Large intestine (tissue), 3 donors: Measurements from ENCODE around the gene COL4A2. TPM values are rescaled to one million over a fixed set of nuclear protein-coding genes. Genes with fewer than 3 reads are reported as not detected.
A peak's percentile ranks its signal among the peaks of the same experiment; 100 is the strongest.

Experiments used
- DNase-seq, 2 donors: peaks; one replicate each; pipeline versions ENCODE4 v3.0.0 to v3.0.0-alpha.2; 2013
- H3K27ac ChIP-seq: one replicate; pipeline ENCODE4 v1.5.1; 2013; ENCODE audit warnings: low read length
- H3K27me3 ChIP-seq: 2 replicates; pipeline ENCODE4 v1.6.1; 2013; ENCODE audit warnings: low read length; ENCODE audit not compliant: control insufficient read depth, insufficient read depth
- H3K36me3 ChIP-seq: 2 replicates; pipeline ENCODE4 v1.6.1; 2013; ENCODE audit warnings: low read length; ENCODE audit not compliant: control insufficient read depth, insufficient read depth
- H3K4me1 ChIP-seq: one replicate; pipeline ENCODE4 v1.6.1; 2013; ENCODE audit warnings: low read length; ENCODE audit not compliant: control insufficient read depth, insufficient read depth
- H3K4me3 ChIP-seq: one replicate; pipeline ENCODE4 v1.5.1; 2013; ENCODE audit warnings: low read length
- H3K9me3 ChIP-seq: one replicate; pipeline ENCODE4 v1.6.1; 2013; ENCODE audit warnings: mild to moderate bottlenecking, low read depth, low read length, moderate library complexity; ENCODE audit not compliant: control insufficient read depth
- WGBS: methylation state at CpG from one replicate; pipeline ENCODE4 v1.1.5; 2013; ENCODE audit warnings: low lambda C conversion rate; ENCODE audit not compliant: insufficient coverage; 5-methylcytosine and 5-hydroxymethylcytosine counted together
- polyA plus RNA-seq: library from polyadenylated mRNA; unstranded; fragments of 120-200 nt; gene quantifications from one replicate; pipeline ENCODE4 v1.2.1, GENCODE V29; 2013

Gene COL4A2
- polyA plus RNA-seq, 1 donor: 164 TPM

DNA sequence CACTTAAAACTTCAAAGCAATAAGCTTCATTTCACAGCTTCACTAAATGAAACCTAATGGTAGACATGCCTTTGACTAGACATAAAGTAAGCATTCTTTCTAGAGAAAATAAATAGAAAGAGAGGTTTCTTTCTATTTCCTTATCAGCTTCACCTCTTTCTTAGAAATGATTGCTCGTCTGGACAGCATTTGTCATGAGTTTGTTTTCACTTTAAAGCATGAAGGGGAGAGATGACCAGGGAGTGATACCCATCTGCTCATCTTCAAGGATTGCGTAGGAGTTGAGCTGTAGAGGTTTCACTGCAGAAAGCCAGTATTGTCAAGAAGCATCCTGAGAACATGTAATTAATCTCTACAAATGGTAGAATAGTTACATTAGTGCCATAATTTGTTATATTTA, 61.3 kb downstream of the COL4A2 start:
- Histone ChIP-seq H3K4me3 (no peak overlapping the region), H3K4me1 (no peaks in the 10 kb centered on the region), H3K9me3 (no peaks in the 10 kb centered on the region), H3K27me3 (no peaks in the 10 kb centered on the region), H3K36me3 (no peaks in the 10 kb centered on the region), H3K27ac (no peak overlapping the region)
- WGBS: 83% methylated on average over 1 of the region's 2 CpGs
- DNase-seq: no peak

DNA sequence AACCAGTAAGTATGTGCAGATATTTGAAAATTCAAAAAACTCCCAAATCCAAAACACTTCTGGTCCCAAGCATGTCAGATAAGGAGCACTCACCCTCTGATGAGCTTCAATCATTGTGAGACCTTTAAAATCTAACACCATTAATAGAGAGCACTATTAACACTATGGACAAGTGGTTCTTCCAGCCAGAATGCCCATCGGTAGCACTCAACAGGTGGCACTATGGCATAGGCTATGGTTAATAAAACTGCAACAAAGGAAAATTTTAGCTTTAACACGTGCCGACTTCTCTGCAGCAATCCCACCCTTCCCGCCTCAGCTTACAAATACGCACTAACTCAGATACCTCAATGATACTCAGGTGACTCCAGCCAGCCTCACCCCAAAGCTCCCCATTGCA, 62.3 kb downstream of the COL4A2 start:
- 100% methylated on average over 2 of the region's 5 CpGs for WGBS
- no peaks in the 10 kb centered on the region for H3K4me1 ChIP-seq
- DNase-seq: no peak
- no peaks in the 10 kb centered on the region for H3K9me3 ChIP-seq
- no peak overlapping the region for H3K4me3 ChIP-seq
- no peaks in the 10 kb centered on the region for H3K27me3 ChIP-seq
- no peak overlapping the region for H3K27ac ChIP-seq
- H3K36me3 ChIP-seq: no peaks in the 10 kb centered on the region

DNA sequence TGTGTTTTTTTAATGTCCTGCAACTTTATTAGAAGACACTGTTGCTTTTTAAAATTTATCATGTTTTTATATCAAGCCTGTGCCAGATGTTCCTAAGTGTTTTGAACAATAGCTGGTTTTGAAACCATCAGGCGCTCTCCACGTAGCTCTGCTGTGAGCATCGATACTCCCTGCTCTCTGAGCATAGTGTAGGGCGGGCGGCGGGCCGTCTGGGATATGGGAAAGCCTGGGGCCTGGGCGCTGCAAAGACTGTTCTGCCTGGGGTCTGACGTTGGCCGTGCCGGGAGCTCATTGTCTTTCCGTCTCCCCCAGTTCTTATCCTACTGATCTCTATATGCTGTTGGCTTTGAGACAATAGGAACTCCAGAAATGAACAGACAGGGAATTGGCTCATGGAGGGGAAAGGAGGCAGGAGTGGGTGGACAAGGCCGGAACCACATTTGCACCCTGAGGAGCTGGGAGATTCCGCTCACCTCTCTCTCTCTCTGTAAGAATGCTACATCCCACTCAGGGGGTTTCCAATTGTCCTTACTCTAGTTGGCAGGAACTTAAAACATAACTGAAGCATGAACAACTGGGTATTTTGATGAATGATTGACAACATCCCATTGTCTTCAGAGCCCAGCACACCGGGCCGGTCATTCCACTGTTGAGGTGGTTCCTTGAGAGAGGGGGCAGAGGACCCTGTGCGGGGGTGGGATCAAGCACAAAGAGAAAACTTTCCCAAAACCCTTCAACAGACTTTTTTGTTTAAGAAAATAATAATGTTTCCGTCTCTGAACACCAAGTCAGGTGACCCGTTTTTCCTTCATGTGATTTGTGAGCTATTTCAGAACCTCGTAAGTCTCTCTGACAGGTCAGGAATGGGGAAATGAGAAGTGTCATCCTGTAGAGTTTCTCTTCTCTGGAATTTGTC, 64.7 kb downstream of the COL4A2 start:
- no peaks in the 10 kb centered on the region for H3K36me3 ChIP-seq
- H3K9me3 ChIP-seq: no peaks in the 10 kb centered on the region
- no peak overlapping the region for H3K4me3 ChIP-seq
- no peaks in the 10 kb centered on the region for H3K4me1 ChIP-seq
- DNase-seq: no peak
- WGBS: 60% methylated on average over 1 of the region's 20 CpGs
- no peak overlapping the region for H3K27ac ChIP-seq
- H3K27me3 ChIP-seq: no peaks in the 10 kb centered on the region

DNA sequence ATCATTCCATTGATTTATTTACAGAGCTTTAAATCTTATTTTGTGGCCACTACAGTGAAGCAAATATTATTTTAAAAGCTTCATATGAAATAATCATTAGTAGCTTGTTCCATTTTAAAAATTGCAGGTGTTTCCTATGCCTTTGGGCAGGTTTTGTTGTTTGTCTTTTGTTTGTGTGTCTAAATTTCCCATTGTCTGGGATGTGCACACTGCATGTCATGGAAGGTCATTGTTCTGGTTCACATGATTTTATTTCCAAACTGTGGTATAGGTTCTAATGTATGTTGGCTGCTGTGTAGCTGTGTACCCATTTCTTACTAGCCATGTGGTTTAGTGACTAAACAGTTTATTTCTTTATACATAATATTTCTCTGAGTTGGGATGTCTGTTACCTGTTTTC, 65.6 kb downstream of the COL4A2 start:
- no peak for DNase-seq
- no peak overlapping the region for H3K27ac ChIP-seq
- no peaks in the 10 kb centered on the region for H3K4me1 ChIP-seq
- no peak overlapping the region for H3K4me3 ChIP-seq
- H3K9me3 ChIP-seq: no peaks in the 10 kb centered on the region
- no peaks in the 10 kb centered on the region for H3K36me3 ChIP-seq
- no peaks in the 10 kb centered on the region for H3K27me3 ChIP-seq

DNA sequence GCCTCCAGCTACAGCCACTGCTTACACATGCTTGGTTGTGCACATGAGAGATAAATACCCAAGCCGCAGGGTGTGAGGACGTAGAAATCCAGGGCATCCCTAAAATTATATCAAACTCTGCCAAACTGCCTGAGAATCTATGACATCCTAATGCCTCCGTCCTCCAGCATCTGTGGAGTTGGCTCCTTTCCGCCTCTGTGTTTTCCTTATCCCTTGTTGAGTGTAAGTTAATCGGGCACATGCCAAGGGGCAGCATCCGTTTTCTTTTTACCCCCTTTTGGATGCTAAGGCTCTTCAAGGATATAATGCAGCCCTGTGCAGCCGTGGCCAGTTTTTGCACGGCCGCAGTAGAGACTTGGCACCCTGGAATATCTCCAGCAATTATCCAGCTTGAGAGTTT, 66.5 kb downstream of the COL4A2 start:
- no CpG with 5 or more reads among the region's 9 CpGs for WGBS
- Histone ChIP-seq H3K4me1 (no peaks in the 10 kb centered on the region), H3K27me3 (no peaks in the 10 kb centered on the region), H3K27ac (no peak overlapping the region), H3K4me3 (no peak overlapping the region), H3K36me3 (no peaks in the 10 kb centered on the region), H3K9me3 (no peaks in the 10 kb centered on the region)
- no peak for DNase-seq

DNA sequence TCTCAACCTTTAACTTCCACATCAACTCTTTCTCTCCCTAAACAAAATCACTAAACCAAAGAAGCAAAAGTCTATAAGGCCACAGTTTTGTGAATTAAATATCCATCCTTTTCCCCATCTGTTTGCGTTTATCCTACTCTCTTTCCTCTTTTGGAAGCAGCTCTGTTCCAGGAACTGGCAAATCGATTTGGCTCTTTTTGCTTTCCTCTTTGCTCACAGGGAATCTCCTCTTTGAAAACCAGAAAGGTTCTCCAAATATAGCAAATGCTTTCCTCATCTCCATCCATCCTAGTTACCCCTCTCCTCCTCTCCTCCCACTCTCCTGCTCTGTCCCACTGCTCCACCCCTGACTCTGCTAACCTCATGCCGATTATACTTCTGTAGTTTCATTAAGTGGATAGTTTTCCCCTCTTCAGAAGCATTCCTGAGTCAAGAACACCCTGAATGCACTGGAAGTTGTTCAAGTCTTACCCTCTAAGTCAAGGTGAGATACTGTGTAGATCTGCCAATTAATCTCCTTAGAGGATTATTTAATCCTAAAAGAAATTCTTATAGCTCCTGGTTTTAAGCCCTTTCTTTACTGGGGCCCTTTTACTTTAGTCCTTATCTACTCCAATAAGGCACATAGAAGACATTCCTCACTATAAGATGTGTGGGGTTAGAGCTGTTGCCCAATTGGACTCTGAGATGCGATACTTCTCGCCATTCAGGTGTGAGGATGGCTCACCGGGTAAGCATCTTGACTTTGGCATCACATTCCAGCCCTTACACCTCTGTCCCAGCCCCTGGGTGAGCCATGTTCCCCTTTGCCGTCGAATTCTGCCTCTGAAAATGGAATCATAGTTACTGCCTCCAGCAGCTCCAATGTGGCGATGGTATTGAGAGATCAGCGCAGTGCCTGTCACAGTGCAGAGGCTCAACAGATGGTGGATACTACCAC, 67.6 kb downstream of the COL4A2 start:
- H3K27ac ChIP-seq: no peak overlapping the region
- no peaks in the 10 kb centered on the region for H3K36me3 ChIP-seq
- 84% methylated on average over 2 of the region's 10 CpGs for WGBS
- DNase-seq: no peak
- no peak overlapping the region for H3K4me3 ChIP-seq
- H3K9me3 ChIP-seq: no peaks in the 10 kb centered on the region
- H3K27me3 ChIP-seq: no peaks in the 10 kb centered on the region
- no peaks in the 10 kb centered on the region for H3K4me1 ChIP-seq

DNA sequence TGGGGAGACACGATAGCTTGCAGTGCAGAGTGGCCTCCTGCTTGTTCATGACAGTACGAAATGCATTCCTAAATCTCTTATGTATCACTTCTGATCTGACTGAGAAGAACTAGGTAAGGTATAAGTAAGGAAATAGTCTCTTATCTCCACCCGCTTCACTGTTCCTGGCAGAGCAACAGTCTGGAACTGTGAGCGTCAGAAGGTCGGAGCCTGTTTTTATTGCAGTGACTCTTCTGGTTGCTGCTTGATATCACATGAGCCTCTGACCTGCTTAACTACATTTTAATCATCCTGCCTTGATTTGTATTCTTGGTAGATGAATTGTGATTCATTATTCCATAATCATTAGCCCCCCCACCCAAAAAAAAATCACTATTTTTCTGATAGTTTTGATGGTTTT, 69.0 kb downstream of the COL4A2 start:
- Histone ChIP-seq H3K9me3 (no peaks in the 10 kb centered on the region), H3K36me3 (no peaks in the 10 kb centered on the region), H3K27ac (no peak overlapping the region), H3K4me3 (no peak overlapping the region), H3K4me1 (no peaks in the 10 kb centered on the region), H3K27me3 (no peaks in the 10 kb centered on the region)
- WGBS: no CpG with 5 or more reads among the region's 5 CpGs
- peak in 1 of 2 donors; percentile 50 for DNase-seq

DNA sequence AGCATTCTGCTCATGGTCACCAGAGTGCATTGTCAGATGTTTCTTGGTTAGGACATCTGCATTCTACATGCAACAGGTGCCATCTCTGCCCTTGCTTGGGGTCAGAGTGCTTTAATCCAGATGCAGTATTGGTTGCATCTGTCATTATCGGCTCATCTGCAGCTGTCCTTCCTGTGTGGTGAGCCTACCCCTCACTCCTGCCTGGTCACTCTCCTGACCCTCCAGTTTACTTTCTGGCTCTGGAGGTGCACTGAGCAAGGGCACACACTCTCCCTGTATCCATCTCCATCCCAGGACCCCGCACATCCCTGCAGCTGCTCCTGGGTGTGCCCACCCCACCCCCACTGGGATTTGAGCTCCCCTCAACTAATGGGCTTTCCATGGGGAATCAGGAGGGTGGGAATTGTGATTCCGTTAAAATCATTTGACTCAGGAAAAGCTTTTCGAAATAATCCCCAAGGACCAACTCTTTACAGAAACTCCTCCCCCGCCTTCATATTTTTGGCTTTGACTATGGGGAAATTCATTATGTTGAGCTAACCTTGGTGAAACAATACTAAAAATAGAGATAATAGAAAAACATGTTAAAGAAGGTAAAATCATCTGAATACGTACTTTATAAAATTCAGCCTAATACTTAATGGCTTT, 70.2 kb downstream of the COL4A2 start:
- Histone ChIP-seq H3K4me3 (no peak overlapping the region), H3K27ac (no peak overlapping the region), H3K27me3 (no peaks in the 10 kb centered on the region), H3K4me1 (no peaks in the 10 kb centered on the region), H3K9me3 (no peaks in the 10 kb centered on the region), H3K36me3 (no peaks in the 10 kb centered on the region)
- WGBS: 52% methylated on average over 4 of the region's 6 CpGs
- DNase-seq: no peak

DNA sequence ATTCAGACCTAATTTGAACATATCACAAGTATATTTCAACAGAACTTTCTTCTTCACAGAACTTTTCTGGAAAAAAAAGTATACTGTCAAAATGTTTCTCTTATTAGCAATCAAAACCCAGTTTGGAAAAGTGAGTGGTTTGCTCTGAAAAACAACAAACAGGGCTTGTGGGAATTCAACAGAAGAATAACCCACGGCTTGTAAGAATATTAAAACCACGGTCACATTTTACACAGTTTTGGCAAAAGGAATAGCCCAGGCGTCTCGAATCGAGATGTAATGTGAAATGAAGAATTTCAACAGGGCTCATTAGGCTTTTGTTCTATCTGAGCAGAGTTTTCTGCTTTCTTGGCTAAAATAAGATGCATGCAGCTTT, 70.7 kb downstream of the COL4A2 start:
- Histone ChIP-seq H3K4me1 (no peaks in the 10 kb centered on the region), H3K4me3 (no peak overlapping the region), H3K36me3 (no peaks in the 10 kb centered on the region), H3K9me3 (no peaks in the 10 kb centered on the region), H3K27me3 (no peaks in the 10 kb centered on the region), H3K27ac (no peak overlapping the region)
- WGBS: 100% methylated on average over 1 of the region's 5 CpGs
- DNase-seq: no peak

DNA sequence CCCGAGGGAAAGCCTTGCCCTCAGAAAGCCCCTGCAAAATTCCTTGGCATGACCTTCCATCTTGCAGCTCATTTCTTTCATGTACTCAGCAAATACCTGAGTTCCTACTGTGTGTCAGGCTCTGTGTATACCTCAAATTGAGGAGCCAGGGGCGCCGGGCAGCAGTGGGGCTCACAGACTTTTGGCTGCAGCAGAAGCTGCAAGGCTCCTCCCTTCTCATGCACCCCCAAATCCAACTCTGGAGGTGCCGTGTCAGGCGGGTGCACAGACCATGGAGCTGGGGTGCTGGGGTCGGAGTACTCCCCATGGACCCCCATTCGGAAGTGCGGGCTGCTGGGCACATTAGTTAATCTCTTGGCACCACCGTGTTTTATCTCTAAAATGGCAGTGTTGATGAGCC, 72.3 kb downstream of the COL4A2 start:
- H3K27ac ChIP-seq: no peak overlapping the region
- H3K36me3 ChIP-seq: no peaks in the 10 kb centered on the region
- no peak for DNase-seq
- no peak overlapping the region for H3K4me3 ChIP-seq
- no peaks in the 10 kb centered on the region for H3K27me3 ChIP-seq
- H3K9me3 ChIP-seq: no peaks in the 10 kb centered on the region
- WGBS: no CpG with 5 or more reads among the region's 9 CpGs
- no peaks in the 10 kb centered on the region for H3K4me1 ChIP-seq
